ENCODE results near the gene PARP16.

PARP16 gene

DNA sequence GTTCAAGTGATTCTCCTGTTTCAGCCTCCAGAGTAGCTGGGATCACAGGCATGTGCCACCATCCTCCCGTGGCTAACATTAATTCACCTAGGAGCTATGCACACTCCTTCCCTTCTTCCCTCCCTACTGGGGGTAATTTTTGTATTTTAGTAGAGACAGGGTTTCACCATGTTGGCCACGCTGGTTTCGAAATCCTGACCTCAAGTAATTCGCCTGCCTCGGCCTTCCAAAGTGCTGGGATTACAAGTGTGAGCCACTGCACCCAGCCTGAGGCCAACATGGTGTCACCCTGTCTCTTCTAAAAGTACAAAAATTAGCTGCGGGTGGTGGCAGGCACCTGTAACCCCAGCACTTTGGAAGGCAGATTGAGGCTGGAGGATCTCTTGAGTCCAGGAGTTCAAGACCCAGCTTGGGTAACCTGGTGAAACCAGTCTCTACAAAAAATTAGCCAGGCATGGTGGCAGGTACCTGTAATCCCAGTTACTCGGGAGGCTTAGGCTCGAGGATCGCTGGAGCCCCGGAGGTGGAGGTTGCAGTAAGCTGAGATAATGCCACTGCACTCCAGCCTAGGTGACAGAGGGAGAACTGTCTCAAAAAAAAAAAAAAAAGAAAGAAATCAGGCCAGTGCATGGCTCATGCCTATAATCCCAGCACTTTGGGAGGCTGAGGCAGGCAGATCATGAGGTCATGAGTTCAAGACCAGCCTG is 23.9 kb upstream of the PARP16 start:
- no peak for DNase-seq

DNA sequence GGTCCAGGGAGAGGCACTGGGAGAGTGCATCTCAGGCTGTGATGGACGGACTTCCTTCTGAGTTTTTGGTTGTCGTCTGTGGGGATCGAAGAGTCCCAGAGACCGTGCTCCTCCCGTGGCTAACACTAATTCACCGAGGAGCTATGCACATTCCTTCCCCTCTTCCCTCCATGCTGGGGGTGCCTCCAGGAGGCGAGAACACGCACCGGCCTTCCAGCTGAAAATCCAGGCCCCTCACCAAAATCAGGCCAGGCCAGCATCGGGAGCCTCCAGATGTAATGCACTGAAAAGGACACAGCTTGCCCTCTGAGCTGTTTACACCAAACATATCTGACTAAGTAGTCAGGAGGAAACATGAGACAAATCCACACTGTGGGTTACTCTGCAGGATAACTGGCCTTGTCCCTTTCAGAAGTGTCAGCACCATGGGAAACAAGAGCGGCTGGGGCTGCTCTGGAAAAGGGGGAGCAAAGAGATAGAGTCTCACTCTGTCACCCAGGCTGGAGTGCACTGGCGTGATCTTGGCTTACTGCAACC is 23.3 kb upstream of the PARP16 start:
- DNase-seq, result no peak

DNA sequence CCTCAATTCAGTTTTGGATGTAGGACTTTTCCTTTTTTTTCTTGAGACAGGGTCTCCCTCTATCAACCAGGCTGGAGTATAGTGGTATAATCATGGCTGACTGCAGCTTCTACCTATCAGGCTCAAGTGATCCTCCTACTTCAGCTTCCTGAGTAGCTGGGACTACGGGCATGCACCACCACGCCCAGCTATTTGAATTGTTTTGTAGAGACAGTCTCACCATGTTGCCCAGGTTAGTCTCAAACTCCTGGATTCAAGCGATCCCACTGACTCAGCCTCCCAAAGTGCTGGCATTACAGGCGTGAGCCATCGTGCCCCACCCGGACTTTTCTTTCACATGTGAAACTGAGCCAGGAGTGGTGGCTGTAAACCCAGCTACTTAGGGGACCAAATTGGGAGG is 21.3 kb upstream of the PARP16 start:
- DNase-seq, result no peak

DNA sequence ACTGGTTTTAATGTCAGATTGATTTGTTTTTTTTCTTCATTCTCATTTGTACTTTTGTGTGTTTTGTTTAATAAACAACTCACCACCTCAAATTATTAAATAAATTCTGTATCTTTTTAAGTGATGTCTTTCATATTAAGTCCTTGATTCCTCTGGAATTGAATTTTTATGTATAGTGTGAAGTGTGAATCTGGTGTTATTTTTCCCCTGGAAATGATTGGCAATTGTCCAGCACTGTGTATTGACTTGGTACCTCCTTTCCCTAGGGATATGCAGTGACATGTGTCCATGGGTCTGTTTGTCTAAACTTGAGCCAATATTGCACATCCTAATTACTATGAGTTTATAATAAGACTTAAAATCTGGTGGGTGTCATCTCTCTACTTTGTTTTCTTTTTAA is 19.9 kb upstream of the PARP16 start:
- no peak for DNase-seq

DNA sequence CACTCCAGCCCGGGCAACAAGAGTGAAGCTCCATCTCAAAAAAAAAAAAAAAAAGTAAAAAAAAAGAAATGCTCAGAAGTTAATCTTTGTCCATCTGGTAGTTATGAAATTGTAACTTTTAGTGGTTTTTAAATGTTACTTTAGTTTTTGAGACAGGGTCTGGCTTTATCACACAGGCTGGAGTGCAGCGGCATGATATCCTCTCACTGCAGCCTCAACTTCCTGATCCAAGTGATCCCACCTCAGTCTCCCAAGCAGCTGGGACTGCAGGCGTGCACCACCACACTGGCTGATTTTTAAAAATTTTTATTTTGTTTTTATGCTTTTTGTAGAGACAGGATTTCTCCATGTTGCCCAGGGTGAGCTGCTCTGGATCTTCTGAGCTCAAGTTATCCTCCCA is 19.1 kb upstream of the PARP16 start:
- DNase-seq, result no peak

DNA sequence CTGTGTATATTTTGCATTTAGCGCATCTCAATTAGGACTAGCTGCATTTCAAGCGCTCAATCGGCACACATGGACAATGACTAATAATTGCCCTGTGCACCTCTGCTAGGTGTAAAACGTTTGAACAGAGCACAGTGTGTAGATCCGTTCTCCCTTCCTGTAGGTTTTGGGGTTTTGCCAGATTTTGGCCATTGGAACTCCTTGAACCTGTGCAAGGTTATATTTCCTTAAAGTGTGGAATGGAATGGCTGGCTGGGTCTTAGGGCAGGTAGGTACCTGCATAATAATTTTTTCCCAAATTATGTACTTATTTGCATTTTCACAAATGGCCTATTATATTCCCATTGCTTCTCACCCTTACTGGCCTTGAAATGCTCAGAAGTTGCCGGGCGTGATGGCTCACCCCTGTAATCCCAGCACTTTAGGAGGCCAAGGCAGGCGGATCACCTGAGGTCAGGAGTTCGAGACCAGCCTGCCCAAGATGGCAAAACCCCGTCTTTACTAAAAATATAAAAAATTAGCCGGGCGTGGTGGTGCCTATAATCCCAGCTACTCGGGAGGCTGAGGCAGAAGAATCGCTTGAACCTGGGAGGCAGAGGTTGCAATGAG is 18.6 kb upstream of the PARP16 start:
- no peak for DNase-seq

DNA sequence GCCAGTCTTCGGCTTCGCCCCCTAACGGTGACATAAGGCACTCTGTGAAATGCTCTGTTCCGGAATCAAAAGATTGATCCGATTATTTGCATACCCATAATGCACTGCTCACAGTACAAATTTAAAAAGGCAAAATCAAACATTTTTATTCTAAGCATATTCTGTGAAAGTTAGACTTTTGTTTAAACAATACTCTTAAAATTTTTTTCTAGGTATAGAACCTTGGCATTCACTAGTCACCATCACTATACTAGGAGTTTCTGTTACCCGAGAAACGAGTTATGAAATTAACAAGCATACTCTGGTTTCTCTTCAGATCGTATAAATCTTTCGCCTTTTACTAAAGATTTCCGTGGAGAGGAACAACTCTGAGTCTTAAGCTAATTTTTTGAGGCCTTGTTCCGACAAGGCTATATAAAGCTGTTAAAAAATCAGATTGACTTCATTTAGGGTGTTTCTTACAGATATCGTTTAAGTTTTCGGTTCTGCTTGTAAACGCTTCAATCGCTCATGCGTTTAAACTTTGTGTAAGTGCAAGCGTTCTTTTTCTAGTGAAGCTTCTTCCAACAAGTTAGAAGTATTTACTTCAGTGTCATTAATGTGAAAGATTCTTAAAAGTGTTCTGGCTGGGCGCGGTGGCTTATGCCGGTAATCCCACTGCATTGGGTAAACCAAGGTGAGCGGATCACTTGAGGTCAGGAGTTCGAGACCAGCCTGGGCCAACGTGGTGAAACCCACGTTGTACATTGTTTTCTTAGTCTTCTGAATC is 17.9 kb upstream of the PARP16 start, which contains the start of gene RNU5B-1:
RNU5B-1 (plus strand) TSS at position 297 of the 769 bp plus-strand sequence.
- no peak for DNase-seq

DNA sequence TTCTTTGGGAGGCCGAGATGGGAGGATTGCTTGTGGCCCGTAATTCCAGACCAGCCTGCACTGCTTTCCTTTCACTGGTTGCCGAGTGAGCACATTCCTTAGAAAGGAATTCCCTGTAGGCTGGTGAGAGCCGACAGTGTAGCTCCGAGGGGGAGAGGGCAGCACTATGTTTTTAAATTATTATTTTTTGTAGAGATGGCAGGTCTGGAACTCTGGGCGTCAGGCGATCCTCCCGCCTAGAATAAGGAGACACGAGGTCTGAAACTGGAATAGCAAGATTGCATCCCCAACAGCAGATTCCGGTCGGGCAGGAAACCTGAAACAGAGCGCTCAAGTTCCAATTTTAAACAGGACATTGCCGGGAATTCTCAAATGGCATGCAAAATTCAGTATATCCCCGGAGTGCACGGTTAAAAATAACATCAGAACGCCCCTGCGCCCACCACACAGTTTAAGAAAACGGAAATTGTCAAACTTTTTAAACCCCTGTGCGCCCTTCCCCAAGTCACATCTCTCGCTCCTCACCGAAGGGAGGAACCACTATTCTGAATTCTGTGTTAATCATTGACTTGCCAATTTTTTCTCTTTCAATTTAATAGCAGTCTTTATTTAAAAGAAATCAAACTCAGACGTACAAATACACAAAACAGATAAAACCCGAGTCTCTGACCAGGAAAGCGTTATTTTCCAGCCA is 17.2 kb upstream of the PARP16 start:
- no peak for DNase-seq

DNA sequence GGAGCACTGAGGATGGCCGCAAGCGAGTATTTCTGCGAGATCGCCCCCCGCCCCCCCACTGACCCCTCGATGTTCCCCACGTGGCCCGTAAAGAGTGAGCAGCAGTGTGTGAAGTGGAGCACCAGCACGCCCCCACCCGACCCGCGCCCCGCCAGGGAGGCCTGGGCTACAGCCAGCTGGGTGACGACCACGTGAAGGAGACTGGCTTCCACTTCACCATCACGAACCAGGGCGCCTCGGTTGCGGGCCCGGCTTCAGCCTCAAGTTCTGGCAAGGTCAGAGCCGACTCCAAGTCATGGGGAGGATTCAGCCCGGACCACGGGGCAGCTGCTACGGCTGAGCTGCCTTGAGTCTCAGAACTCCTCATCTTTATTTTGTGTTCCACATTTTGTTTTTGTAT is 15.4 kb upstream of the PARP16 start:
- DNase-seq, result no peak

DNA sequence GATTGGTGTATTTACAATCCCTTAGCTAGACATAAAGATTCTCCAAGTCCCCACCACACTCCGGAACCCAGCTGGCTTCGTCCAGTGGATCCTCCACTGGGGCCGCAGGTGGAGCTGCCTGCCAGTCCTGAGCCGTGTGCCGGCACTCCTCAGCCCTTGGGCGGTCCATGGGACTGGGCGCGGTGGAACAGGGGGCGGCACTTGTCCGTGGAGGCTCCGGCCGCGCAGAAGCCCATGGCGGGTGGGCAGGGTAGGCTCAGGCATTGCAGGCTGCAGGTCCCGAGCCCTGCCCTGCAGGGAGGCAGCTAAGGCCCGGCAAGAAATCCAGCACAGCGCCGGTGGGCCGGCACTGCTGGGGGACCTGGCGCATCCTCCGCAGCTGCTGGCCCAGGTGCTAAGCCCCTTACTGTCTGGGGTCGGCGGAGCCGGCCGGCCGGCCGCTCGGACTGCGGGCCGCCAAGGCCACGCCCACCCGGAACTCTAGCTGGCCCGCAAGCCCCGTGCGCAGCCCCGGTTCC is 14.3 kb upstream of the PARP16 start:
- no peak for DNase-seq

DNA sequence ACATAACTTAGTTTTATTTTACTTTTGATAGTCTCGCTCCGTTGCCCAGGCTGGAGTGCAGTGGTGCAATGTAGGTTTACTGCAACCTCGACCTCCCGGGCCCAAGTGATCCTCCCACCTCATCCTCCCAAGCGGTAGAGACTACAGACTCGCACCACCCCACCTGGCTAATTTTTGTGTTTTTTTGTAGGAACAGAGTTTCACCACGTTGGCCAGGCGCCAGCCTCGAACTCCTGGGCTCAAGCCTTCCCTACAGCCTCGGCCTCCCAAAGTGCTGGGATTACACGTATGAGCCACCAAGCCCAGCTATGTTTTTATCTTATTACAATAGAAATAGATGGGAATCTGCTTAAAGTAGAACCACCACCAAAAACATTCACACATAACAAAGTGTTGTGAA is 12.0 kb upstream of the PARP16 start:
- DNase-seq, result no peak

DNA sequence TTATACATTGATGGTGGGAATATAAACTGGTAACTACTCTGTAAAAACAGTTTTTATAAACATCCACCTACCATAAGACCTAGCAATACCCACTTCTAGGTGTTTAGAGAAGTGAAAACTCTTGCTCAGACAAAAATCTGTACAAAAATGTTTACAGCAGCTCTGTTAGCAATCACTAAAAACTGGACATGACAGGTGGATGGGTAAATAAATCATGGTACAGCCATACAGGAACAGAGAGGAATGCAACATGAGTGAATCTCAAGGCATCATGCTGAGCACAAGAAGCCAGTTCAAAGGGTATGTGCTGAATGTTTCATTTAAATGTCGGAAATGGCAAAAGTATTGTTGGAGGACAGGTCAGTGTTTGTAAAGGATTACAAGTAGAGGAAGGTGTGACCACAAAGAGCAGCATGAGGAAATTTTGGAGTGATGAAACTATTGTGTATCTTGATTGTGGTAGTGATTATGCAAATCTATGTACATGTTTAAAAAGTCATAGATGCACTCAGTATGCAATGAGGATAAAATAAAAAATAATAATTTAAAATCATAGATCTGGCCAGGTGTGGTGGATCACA is 6.3 kb upstream of the PARP16 start:
- no peak for DNase-seq

DNA sequence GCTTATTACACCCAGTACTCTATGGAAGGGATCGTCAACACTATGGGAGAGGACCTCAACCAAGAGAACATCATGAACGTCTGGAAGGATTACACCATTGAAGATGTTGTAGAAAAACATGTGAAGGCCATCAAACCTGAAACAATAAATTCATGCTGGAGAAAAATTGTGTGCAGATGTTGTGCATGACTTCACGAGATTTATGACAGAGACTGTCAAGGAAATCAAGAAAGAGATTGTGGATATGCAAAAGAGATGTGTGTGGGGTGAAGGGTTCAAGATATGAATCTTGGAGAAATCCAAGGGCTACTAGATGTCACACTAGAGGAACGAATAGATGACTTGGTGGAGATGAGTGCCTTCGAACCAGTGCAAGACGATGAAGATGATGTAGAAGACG is 3.5 kb upstream of the PARP16 start:
- no peak for DNase-seq

DNA sequence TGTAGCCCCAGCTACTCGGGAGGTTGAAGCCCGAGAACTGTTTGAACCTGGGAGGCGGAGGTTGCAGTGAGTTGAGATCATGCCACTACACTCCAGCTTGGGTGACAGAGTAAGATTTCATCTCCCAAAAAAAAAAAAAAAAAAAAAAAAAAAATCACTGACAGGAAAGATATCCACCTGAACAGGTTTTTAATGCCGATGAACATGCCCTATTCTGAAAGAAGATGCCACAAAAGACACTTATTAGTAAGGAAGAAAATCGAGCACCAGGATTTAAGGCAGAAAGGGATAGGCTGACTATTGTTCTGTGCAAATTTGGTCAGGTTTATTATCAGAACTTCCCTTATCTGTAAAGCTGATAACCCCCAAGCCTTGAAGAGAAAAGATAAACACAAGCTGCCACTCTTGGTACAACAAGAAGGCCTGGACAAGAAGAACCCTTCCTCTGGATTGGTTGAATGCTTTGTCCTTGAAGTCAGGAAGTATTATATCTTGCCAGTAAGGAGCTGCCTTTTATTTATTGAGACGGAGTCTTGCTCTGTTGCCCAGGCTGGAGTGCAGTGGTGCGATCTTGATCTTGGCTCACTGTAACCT is 2.7 kb upstream of the PARP16 start:
- no peak for DNase-seq

DNA sequence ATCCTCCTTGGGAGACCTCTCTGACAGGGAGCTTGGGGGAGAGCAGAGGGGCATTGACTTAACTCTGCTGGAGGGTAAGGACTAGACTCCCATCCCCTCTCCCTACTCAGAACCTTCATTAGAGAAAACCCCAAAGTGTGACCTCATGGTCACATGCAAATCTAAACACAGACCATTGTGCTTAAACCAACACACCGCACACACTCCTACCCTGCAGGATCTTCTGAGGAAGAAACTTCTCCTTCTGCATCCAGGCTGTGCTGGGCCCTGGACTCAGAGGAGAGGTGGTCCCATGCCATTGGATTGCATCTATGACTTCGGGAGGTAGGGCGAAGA is 805 bp upstream of the PARP16 start:
- DNase-seq, result no peak

DNA sequence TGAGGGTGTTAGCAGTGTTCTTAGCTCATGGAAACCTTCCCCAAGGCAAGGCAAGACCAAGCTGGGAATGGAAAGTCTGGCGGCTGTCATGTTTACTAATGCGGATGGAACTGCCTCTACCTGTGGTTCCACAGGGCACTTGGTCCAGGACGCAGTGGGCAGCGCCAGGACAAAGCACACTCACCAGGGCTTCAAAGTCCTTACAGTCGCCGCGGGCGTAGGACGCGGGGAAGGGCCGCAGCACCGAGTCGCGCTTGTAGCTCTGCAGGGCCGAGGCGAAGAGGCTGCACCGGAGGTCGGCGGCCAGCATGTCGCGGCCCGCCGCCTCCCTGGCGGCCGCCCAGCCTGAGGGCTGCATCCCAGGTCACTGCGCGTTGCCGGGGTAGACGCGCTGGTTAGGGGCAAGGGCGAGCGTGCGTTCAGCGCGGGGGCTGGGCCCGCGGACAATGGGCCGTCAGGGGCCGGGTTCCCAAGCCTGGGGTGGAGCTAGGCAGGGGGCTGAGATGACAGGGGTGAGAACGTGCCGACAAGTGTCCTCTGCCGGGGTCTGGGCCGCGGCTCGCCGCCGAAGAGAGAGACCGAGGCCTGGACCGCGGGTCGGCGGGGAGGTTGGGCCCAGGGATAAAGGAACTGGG is 497 bp downstream of the PARP16 start:
- no peak for DNase-seq

DNA sequence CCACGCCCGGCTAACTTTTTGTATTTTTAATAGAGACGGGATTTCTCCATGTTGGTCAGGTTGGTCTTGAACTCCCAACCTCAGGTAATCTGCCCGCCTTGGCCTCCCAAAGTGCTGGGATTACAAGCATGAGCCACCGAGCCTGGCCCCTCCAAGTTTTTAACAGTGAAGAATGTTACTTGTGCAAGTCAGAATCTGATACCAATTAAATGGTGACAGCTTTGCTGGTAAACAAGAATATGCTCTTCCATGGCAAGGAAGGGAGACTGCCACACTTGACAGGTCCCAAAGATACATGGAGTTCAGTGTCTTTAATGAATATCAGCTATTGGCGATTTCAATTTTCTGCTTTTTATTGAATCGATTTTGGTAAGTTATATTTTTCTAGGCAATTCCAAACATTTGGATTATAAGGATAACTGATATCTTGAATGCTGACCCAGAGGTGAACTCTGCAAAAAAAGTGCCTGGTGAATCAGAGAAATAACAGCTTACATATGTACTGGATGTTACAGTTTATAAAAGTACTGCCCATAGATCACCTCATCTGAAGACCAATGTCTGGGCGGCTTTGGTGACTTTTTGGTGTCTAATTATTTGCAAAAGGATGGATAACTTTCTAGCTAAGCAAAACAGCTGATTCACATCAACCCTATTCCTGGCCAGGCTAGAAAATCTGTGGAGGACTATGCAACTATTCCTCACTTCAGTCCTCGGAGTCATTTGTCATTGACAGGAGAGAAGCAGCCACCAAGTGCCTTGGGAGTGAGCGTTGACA is 1.2 kb downstream of the PARP16 start:
- no peak for DNase-seq

DNA sequence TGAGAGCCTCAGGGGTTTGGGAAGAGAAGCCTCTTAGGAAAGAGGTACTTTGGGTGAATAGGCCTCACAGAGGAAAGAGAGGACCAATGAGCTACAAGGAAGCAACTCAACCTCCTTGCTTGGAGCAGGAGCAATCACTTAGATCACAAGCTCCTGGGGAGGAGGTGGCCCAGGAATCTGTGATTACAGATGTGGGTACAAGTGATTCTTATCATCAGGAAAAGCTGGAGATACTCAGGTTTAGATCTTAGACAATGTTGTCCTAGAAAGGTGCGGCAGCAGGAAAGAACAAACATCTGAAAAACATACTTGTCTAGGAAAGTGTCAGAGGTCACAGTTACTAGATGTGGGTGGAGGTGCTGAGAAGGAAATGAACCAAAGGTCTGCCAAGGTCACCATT is 8.2 kb downstream of the PARP16 start:
- no peak for DNase-seq

DNA sequence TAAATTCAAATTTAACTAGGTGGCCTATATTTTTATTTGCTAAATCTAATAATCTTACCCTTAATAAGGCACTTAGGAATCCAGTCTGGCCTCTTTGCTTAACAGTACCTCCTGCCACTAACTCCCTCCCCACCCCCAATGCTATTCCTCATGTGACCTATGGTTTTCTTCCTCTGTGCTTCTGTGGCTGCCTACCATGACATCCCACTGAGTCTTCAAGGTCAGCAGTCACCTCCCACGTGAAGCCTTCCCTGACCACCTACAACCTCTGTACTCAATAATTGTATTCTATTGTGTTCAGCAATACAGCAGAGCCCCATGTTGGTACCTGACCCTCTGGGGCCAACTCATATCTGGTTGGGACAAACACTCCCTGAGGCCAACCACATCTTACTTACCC is 9.7 kb downstream of the PARP16 start:
- no peak for DNase-seq

DNA sequence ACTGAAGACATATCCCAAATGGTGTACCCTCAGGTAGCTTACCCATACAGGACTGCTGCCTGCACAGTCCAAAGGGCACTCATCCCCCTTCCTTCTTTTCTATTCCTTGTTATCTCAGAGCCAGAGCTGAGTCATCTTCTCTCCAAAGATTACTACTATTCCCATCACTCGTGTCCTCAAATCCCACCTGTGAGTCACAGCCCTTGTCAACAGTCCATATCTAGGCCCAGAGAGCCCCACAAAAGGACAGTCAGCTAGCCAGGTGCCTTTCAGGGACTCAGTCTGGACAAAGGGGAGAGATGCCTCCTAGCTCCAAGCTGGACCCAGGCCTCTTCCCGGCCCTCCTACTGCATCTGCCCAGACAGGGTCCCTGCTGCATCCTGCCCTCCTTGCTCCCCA is 11.0 kb downstream of the PARP16 start:
- no peak for DNase-seq

DNA sequence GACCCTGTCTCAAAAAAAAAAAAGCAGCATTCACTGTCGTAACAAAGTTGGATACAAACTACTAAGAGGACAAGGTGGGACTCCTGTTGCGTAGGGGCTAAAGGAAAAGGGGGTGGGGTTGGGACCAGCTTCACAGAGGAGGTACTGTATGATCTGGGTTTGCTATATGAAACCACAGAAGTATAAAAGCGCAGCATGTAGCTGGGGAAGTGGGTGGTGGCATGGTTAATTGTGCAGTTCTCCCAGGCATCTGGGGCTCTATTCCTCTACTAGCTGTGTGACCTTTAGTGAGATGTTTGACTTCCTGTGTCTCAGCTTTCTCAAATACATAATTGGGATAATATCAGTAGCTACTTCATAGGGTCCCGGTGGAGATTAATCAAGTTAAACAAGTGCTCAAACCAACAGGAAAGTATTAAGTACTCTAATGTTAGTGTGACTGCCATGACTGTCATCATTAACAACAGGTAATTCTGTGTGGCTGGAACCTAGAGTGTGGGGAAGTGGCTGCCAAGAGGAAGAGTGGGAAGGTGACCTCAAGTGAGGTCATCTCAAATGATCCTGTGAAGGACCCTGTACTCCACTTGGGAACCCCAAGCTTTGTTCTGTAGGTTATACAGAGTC is 11.5 kb downstream of the PARP16 start:
- no peak for DNase-seq

All from 8988T (cell line).